OCI-LY1 (cell line): ENCODE measurements around the gene NPFF.

Experiments
- EZH2 ChIP-seq: fragments of 200-600 bp; sonication (generic), shearing (Covaris generic); IDR thresholded peaks from 2 replicates; pipeline ENCODE4 v1.8.0; 2017; ENCODE audit warnings: borderline replicate concordance, mixed run types, mild to moderate bottlenecking, antibody characterized with exemption, low read length, moderate library complexity, mixed read lengths
- TF ChIP-seq, protein P1 (sequence below): fragments of 200-600 bp; sonication (generic), shearing (Covaris generic); IDR thresholded peaks from 2 replicates; pipeline ENCODE4 v1.5.1; 2017; ENCODE audit warnings: mild to moderate bottlenecking, antibody characterized with exemption, low read length, moderate library complexity, mixed read lengths

- TF ChIP-seq, protein P1, sequence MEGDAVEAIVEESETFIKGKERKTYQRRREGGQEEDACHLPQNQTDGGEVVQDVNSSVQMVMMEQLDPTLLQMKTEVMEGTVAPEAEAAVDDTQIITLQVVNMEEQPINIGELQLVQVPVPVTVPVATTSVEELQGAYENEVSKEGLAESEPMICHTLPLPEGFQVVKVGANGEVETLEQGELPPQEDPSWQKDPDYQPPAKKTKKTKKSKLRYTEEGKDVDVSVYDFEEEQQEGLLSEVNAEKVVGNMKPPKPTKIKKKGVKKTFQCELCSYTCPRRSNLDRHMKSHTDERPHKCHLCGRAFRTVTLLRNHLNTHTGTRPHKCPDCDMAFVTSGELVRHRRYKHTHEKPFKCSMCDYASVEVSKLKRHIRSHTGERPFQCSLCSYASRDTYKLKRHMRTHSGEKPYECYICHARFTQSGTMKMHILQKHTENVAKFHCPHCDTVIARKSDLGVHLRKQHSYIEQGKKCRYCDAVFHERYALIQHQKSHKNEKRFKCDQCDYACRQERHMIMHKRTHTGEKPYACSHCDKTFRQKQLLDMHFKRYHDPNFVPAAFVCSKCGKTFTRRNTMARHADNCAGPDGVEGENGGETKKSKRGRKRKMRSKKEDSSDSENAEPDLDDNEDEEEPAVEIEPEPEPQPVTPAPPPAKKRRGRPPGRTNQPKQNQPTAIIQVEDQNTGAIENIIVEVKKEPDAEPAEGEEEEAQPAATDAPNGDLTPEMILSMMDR, result no peak
- TF ChIP-seq EZH2, result no peak
These were observed 25.5 kb upstream of the NPFF start for GRCh38 chr12:53532524-53533445.
